GM12878 (cell line): ENCODE results near the gene VSTM2B. TPM values are rescaled to one million over a fixed set of nuclear protein-coding genes. Genes with fewer than 3 reads are reported as not detected.

Experiments
- ATAC-seq: fragments of 200-7000 bp; cut with Tn5 transposase; 3 replicates; pipeline ENCODE4 v1.9.1; 2020; ENCODE audit warnings: mild to moderate bottlenecking, moderate library complexity
- BruUV-seq: library from RNA; stranded (reverse); fragments of 400-500 nt; replicated peaks from 2 replicates; lab custom pipeline; 2021; lab: Mats Ljungman, UMichigan
- CTCF ChIA-PET: fragments of 300-600 bp; sonication (Branson Sonifier 250); formaldehyde crosslinking; extraction: SDS; loops from one replicate; lab custom pipeline; 2021; ENCODE audit warnings: inconsistent platforms; lab: Yijun Ruan, JAX
- POLR2A ChIA-PET: fragments of 350-600 bp; formaldehyde crosslinking; extraction: SDS; loops from one replicate; lab custom pipeline; 2021; ENCODE audit warnings: inconsistent platforms; lab: Charles Lee
- RAD21 ChIA-PET: fragments of 300-600 bp; sonication (Branson Sonifier 250); formaldehyde crosslinking; loops from one replicate; lab custom pipeline; 2023; ENCODE audit warnings: antibody characterized with exemption; ENCODE audit not compliant: unreplicated experiment; lab: Charles Lee
- SMC1A ChIA-PET: fragments of 300-600 bp; sonication (Branson Sonifier 250); formaldehyde crosslinking; loops from one replicate; lab custom pipeline; 2023; ENCODE audit not compliant: unreplicated experiment, uncharacterized antibody; lab: Charles Lee
- DNase-seq: peaks from one replicate; pipeline ENCODE4 v3.0.0-alpha.2; 2011; ENCODE audit warnings: low read depth, low spot score
- FAIRE-seq: peaks from 3 replicates; lab custom pipeline; 2011; peaks lifted over from hg19 to GRCh38; lab: Jason Lieb, UNC
- H2AFZ ChIP-seq: 2 replicates; pipeline ENCODE4 v1.6.0; 2011; ENCODE audit warnings: low read depth, low read length, control low read depth; ENCODE audit not compliant: control insufficient read depth
- H3K27ac ChIP-seq: 2 replicates; pipeline ENCODE4 v1.5.1; 2011; ENCODE audit warnings: control low read depth; ENCODE audit not compliant: control insufficient read depth, insufficient read depth
- H3K27me3 ChIP-seq, 2 experiments: replicated peaks in 1 of 2; 2 replicates each; pipeline versions ENCODE4 v1.6.0 to v1.6.1; 2011; ENCODE audit warnings: low read length in 1 of 2; ENCODE audit not compliant: control insufficient read depth in 2 of 2, insufficient read depth in 2 of 2
- H3K36me3 ChIP-seq, 2 experiments: 2 replicates each; pipeline ENCODE4 v1.5.1; 2011; ENCODE audit warnings: low read length in 1 of 2; ENCODE audit not compliant: control insufficient read depth in 2 of 2, insufficient read depth in 2 of 2
- H3K4me1 ChIP-seq: 2 replicates; pipeline ENCODE4 v1.6.1; 2011; ENCODE audit warnings: mild to moderate bottlenecking, low read length, moderate library complexity, mixed read lengths; ENCODE audit not compliant: control insufficient read depth, insufficient read depth
- H3K4me2 ChIP-seq: 2 replicates; pipeline ENCODE4 v1.6.0; 2011; ENCODE audit warnings: control low read depth; ENCODE audit not compliant: control insufficient read depth, insufficient read depth
- H3K4me3 ChIP-seq: fragments of 200-600 bp; sonication (generic); 2 replicates; pipeline ENCODE4 v1.5.1; 2016
- H3K79me2 ChIP-seq: 2 replicates; pipeline ENCODE4 v1.6.0; 2011; ENCODE audit warnings: low read length; ENCODE audit not compliant: control insufficient read depth, insufficient read depth
- H3K9ac ChIP-seq: 2 replicates; pipeline ENCODE4 v1.8.0; 2011; ENCODE audit warnings: low read length, control low read depth, mixed read lengths; ENCODE audit not compliant: control insufficient read depth, insufficient read depth
- H3K9me3 ChIP-seq: replicated peaks from 3 replicates; pipeline ENCODE4 v1.5.1; 2011; ENCODE audit warnings: mild to moderate bottlenecking, low read length; ENCODE audit not compliant: control insufficient read depth, insufficient read depth
- H4K20me1 ChIP-seq: 2 replicates; pipeline ENCODE4 v1.6.0; 2011; ENCODE audit not compliant: control insufficient read depth, insufficient read depth
- CHD4 ChIP-seq: fragments of 200-600 bp; sonication (generic); IDR thresholded peaks from 2 replicates; pipeline ENCODE4 v1.6.1; 2016; ENCODE audit warnings: mild to moderate bottlenecking
- ESRRA ChIP-seq: IDR thresholded peaks from 2 replicates; pipeline ENCODE4 v1.6.1; 2012; ENCODE audit warnings: mild to moderate bottlenecking, low read length, improper control_type of control experiment
- GABPA ChIP-seq: IDR thresholded peaks from 2 replicates; pipeline ENCODE4 v1.6.1; 2014; ENCODE audit warnings: antibody characterized with exemption, low read depth, mild to moderate bottlenecking, inconsistent platforms
- MTA2 ChIP-seq: fragments of 450-650 bp; IDR thresholded peaks from 2 replicates; pipeline ENCODE4 v1.6.1; 2016; ENCODE audit warnings: low read depth, mild to moderate bottlenecking, moderate library complexity
- NFIC ChIP-seq: IDR thresholded peaks from 2 replicates; pipeline ENCODE4 v1.6.1; 2012; ENCODE audit warnings: low read depth, mild to moderate bottlenecking, inconsistent platforms, low read length, moderate library complexity
- SPI1 ChIP-seq: IDR thresholded peaks from 2 replicates; pipeline ENCODE4 v1.6.1; 2011; ENCODE audit warnings: low read depth, mild to moderate bottlenecking, low read length, moderate library complexity, borderline replicate concordance; ENCODE audit not compliant: insufficient read depth
- ZSCAN29 ChIP-seq: fragments of 450-650 bp; IDR thresholded peaks from 2 replicates; pipeline ENCODE4 v1.6.1; 2017; ENCODE audit warnings: mild to moderate bottlenecking, moderate library complexity
- WGBS: methylation state at CpG from one replicate; pipeline ENCODE4 v1.1.6; 2016; ENCODE audit warnings: low lambda C conversion rate; ENCODE audit not compliant: insufficient replicate concordance, insufficient coverage; ENCODE audit errors: missing lambda C conversion rate; 5-methylcytosine and 5-hydroxymethylcytosine counted together
- in situ Hi-C: fragments of 300-500 bp; cut with MboI; formaldehyde crosslinking; loops from 9 replicates; pipeline ENCODE4 v1.14.3; 2018; ENCODE audit warnings: mixed read lengths
- intact Hi-C: fragments of 100-400 bp; cut with micrococcal nuclease; formaldehyde crosslinking; loops from one replicate; pipeline ENCODE4 v1.14.2; 2022; ENCODE audit not compliant: unreplicated experiment
- polyA plus RNA-seq, 11 experiments: library from polyadenylated mRNA; depleted of rRNA in 4 of 11; unstranded in 6 of 11; stranded (reverse) in 5 of 11; fragments of >200 nt; fragmentation: Nextera tagmentation in 4 of 11; fragmentation: Illumina TruSeq in 1 of 11; extraction: Ambion mirVana in 4 of 11; extraction: Trizol in 1 of 11; gene quantifications; 1 replicate in 1 of 11; 2 replicates in 10 of 11; pipeline versions ENCODE4 v1.2.1 to v1.2.3, GENCODE V29; 2011 to 2016; ENCODE audit warnings: inconsistent platforms in 2 of 11, missing spikeins in 2 of 11, low read depth in 1 of 11
- total RNA-seq, 4 experiments: library from RNA; depleted of rRNA in 3 of 4; stranded (reverse); fragments of >200 nt in 3 of 4; fragmentation: Illumina TruSeq in 1 of 4; extraction: Trizol in 1 of 4; gene quantifications; 2 replicates each; pipeline versions ENCODE4 v1.2.1 to v1.2.3, GENCODE V29; 2013 to 2021
- TF ChIP-seq, protein P1 (sequence below): fragments of 450-650 bp; IDR thresholded peaks from 2 replicates; pipeline ENCODE4 v1.6.1; 2018; ENCODE audit warnings: mild to moderate bottlenecking, low read depth, moderate library complexity; ENCODE audit not compliant: partially characterized antibody

VSTM2B gene
- total and polyA plus RNA-seq, 10 of the 15 experiments (the other 5 are each of a cell fraction or from before 2014, with no cell fraction given): not detected

DNA sequence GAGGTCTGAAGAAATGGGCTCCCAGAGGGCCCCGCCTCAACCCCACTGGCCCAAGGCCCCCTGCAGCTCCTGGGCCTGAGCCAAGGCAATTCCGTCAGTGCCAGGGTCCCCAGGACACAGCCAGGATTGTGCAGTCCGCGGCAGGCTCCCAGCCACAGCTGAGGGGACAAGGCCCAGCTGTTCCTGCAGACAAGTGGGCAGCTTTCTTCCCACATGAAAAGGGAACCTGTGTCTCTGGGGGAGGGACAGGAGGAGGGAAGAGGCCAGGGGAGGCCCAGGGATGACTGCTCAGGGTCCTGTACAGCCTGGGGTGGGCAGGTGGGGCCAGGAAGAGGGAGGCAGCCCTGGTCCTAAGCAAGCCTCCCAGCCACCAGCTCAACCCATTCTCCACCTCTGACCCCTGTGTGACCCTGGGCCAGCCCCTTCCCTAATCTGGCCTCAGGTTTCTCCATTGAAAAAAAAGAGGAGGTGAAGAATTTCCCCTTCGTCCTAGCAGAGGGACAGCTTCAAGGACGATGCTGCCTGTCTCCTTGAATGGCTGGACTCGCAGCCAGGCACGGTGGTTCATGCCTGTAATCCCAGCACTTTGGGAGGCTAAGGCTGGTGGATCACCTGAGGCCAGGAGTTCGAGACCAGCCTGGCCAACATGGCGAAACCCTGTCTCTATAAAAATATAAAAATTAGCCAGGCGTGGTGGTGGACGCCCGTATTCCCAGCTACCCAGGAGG lies 20.5 kb upstream of the VSTM2B start (continued):
- no peak for TF ChIP-seq SPI1
- no peak for TF ChIP-seq ZSCAN29
- TF ChIP-seq CHD4: no peak
- no peak for TF ChIP-seq GABPA

DNA sequence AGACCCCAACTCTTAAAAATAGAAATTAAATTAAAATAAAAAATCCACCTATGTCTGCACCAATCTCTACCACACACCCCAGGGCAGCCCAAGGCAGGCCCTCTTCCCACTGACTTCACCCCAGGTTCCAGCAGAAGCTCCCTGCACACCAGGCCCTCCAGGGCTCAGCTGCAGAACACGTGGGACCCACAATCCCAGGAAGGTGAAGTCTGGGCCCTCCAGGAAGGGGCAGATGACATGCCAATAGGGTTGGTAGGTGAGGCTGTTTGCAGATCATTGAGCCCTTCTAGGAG lies 19.2 kb upstream of the VSTM2B start:
- H3K4me3 ChIP-seq: no peak overlapping the region
- POLR2A ChIA-PET: no interaction called here
- H3K27ac ChIP-seq: no peak overlapping the region
- RAD21 ChIA-PET: no interaction called here
- H2AFZ ChIP-seq: no peak overlapping the region
- intact Hi-C loops (no loop called here), in situ Hi-C loops (no loop called here)
- no peak overlapping the region for H3K4me2 ChIP-seq
- no peaks in the 10 kb centered on the region for H3K27me3 ChIP-seq
- WGBS: 0% methylated on average over 1 of the region's 1 CpG
- DNase-seq (no peak), ATAC-seq (no peak)
- H3K4me1 ChIP-seq: no peaks in the 10 kb centered on the region
- BruUV-seq: no TSS peak
- H3K79me2 ChIP-seq: no peaks in the 10 kb centered on the region
- TF ChIP-seq NFIC (no peak), MTA2 (no peak), ESRRA (no peak)
- TF ChIP-seq, protein P1, sequence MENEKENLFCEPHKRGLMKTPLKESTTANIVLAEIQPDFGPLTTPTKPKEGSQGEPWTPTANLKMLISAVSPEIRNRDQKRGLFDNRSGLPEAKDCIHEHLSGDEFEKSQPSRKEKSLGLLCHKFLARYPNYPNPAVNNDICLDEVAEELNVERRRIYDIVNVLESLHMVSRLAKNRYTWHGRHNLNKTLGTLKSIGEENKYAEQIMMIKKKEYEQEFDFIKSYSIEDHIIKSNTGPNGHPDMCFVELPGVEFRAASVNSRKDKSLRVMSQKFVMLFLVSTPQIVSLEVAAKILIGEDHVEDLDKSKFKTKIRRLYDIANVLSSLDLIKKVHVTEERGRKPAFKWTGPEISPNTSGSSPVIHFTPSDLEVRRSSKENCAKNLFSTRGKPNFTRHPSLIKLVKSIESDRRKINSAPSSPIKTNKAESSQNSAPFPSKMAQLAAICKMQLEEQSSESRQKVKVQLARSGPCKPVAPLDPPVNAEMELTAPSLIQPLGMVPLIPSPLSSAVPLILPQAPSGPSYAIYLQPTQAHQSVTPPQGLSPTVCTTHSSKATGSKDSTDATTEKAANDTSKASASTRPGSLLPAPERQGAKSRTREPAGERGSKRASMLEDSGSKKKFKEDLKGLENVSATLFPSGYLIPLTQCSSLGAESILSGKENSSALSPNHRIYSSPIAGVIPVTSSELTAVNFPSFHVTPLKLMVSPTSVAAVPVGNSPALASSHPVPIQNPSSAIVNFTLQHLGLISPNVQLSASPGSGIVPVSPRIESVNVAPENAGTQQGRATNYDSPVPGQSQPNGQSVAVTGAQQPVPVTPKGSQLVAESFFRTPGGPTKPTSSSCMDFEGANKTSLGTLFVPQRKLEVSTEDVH: no peak
- TF ChIP-seq, all 136 proteins: peak for 0
- Histone ChIP-seq H3K9ac (no peak overlapping the region), H3K36me3 (no peaks in the 10 kb centered on the region), H3K9me3 (no peaks in the 10 kb centered on the region), H4K20me1 (no peaks in the 10 kb centered on the region)
- no peak for FAIRE-seq
- SMC1A ChIA-PET: no interaction called here
- CTCF ChIA-PET: no interaction called here
